Stimulated activated CD4-positive, alpha-beta T cell treated with anti-CD3 and anti-CD28 coated beads, TNF-alpha, amount 100 ng/mL, for 1 hour (primary cell): Measurements from ENCODE around the gene PXYLP1.
"Not testable (repeated sequence)": the region's sequence is repeated elsewhere in the genome, so short reads cannot be mapped to it uniquely, and the experiment has no call there.

Experiments used
- DNase-seq, 3 donors: peaks; one replicate each; pipeline ENCODE4 v3.0.0-alpha.2; 2020; ENCODE audit warnings: low read depth in 3 of 3, low spot score in 1 of 3

PXYLP1 gene

GRCh38 chr3:141291559-141292355, 60.1 kb downstream of the PXYLP1 start:
- no peak for DNase-seq

DNA sequence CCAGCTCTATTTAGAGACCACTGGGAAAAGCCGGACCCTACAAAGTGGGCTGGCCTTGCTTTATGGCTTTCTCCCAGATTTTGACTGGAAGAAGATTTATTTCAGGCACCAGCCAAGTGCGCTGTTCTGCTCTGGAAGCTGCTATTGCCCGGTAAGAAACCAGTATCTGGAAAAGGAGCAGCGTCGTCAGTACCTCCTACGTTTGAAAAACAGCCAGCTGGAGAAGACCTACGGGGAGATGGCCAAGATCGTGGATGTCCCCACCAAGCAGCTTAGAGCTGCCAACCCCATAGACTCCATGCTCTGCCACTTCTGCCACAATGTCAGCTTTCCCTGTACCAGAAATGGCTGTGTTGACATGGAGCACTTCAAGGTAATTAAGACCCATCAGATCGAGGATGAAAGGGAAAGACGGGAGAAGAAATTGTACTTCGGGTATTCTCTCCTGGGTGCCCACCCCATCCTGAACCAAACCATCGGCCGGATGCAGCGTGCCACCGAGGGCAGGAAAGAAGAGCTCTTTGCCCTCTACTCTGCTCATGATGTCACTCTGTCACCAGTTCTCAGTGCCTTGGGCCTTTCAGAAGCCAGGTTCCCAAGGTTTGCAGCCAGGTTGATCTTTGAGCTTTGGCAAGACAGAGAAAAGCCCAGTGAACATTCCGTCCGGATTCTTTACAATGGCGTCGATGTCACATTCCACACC, 60.9 kb downstream of the PXYLP1 start:
- DNase-seq = no peak

GRCh38 chr3:141294301-141294700, 62.7 kb downstream of the PXYLP1 start:
- DNase-seq = no peak

GRCh38 chr3:141294848-141295247, 63.2 kb downstream of the PXYLP1 start:
- no peak for DNase-seq

DNA sequence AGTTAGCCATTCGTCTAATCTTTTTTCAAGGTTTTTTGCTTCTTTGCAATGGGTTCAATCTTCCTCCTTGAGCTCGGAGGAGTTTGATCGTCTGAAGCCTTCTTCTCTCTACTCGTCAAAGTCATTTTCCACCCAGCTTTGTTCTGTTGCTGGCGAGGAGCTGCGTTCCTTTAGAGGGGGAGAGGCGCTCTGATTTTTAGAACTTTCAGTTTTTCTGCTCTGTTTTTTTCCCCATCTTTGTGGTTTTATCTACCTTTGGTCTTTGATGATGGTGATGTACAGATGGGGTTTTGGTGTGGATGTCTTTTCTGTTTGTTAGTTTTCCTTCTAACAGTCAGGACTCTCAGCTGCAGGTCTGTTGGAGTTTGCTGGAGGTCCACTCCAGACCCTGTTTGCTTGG, 68.8 kb downstream of the PXYLP1 start:
- not testable (repeated sequence) for DNase-seq

DNA sequence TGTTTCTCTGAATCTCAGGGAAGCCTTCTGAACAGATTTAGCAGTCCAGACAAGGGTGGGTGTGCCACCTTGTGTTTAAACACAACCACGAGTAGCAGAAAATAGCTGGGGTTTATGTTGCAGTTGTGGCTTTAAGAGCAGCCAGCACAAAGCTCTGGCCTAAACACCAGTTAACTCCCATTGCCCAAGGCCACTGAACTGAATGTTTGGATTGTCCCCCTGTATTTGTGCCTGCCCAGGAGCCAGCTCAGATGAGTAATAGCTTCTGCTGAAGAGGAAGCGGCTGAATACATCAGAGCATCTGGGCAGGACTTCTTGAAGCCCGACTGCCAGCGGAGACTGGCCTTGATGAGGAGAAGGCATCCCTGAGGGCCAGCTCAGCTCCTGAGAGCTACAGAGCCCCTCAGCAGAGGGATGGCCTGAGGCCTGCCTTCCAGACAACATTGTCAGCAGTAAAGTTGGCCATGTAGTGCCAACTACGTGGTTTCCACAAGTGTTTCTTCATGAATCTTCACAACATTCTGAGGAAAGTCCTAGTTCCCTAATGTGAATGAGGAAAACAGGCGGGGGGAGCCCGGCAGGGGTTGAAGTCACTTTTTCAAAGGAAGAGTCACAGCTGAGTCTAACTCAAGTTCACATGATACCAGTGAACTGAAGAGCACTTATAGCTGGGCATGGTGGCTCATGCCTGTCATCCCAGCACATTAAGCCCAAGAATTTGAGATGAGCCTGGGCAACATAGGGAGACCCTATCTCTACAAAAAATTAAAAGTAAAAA, 70.9 kb downstream of the PXYLP1 start:
- no peak for DNase-seq

- peak in 2 of 3 donors; percentile 34 to 39 for DNase-seq
Observed at GRCh38 chr3:141303481-141304223, 72.0 kb downstream of the PXYLP1 start.

GRCh38 chr3:141305436-141305835, 73.8 kb downstream of the PXYLP1 start:
- no peak for DNase-seq

DNA sequence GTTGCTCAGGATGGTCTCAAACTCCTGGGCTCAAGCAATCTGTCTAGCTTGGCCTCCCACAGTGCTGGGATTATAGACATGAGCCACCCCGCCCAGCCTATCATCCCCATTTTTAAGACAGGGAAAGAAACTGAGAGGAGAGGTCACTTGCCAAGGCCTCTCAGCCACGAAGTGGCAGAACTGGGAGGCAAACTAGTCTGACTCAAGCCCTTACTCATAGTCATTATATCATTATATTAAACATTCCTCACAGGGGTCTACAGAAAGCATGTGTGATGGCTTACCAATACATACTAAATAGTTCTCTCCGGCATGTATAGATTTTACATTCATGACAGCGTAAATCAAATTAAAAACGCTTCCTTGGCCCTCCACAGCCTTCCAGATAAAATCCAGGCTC, 74.7 kb downstream of the PXYLP1 start:
- no peak for DNase-seq

DNA sequence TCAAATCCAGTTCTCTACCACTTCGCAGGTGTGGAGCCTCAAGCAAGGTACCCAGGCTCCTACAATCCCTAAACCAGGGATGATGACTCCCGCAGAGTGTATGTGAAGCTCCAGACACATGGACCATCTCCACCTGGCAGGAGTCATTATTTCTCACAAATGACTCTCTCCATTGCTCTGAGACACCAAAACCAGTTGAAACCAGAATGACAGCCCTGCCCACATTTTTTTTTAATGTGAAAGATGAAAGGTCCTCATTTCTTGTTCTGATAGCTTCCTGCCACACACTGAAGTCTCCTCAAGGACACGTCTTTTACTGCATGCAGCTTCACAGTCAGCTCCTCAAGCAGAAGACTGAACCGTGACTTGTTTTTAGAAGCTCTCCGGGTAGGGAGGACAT, 75.3 kb downstream of the PXYLP1 start:
- DNase-seq = no peak

DNA sequence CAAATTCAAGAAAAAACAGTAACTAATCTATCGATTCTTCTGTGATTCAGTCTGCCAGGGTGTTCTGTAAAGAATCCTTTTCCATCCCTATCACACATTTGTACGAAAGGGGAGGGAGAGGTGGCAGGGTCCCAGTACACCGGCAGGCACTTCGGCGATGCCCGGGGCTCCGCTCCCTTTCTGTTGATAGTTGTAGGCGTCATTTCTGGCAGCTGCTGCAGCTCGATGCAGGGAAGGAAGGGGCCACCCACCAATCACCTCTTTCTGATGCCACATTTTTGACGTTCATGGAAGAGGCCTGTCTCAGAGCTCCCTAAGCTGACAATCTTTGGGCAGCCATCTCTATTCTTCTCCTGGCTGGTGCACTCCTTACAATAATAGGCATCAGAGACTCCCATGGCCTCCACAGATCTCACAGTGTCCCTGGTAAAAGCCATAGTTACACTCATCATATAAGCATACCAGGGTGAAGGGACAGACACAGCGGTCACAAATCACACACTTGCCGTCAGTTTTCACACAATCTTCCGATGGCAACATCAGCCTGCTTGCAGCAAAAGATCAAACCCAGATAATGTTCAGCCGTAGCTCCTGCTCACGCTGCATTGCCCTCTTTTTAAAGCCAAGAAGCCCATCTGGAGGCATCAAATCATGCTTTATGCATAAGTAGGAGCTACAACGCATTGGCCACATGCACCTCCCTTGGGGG, 75.9 kb downstream of the PXYLP1 start:
- no peak for DNase-seq

DNA sequence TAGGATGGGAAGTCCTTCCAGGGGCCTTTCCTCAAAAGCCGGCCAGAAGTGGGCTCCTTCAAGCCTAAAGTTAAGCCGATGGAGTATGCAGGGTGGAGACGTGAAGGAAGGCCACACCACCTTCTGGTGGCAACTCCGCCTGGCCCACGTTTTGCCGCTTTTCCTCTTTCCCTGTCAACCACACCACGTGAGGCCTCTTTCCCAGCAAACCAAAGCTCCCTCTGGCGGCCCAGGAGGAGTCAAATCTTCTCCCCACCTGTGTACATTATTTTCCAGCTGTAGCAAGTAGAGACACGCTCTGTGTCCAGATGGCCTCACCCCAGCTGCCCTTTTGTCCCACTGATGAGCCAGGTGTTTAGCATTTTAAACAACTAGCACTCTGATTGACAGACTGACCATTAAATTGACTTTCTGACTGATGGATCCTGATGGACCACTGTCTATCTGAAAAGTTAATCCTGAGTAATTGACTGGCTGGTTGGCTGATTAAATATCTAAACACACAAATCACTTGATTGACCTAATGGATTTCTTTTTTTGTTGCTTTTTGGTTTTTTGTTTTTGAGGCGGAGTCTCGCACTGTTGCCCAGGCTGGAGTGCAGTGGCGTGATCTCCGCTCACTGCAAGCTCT, 77.1 kb downstream of the PXYLP1 start:
- no peak for DNase-seq

DNA sequence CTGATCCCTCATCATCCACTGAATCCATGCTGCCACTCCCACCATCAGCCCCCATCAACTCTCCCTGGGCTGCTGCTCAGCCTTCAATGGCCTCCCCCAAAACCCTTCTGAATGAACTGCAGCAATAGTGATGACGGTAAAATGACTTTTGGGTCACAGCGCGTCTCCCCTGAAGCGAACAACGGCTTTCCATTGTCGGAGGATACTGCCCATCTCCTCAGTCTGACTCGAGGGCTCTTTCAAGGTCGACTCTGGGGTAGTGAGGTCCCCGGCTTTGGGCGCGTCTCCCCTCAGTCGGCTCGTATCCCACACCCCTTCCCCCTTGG, 79.5 kb downstream of the PXYLP1 start:
- DNase-seq = no peak

DNA sequence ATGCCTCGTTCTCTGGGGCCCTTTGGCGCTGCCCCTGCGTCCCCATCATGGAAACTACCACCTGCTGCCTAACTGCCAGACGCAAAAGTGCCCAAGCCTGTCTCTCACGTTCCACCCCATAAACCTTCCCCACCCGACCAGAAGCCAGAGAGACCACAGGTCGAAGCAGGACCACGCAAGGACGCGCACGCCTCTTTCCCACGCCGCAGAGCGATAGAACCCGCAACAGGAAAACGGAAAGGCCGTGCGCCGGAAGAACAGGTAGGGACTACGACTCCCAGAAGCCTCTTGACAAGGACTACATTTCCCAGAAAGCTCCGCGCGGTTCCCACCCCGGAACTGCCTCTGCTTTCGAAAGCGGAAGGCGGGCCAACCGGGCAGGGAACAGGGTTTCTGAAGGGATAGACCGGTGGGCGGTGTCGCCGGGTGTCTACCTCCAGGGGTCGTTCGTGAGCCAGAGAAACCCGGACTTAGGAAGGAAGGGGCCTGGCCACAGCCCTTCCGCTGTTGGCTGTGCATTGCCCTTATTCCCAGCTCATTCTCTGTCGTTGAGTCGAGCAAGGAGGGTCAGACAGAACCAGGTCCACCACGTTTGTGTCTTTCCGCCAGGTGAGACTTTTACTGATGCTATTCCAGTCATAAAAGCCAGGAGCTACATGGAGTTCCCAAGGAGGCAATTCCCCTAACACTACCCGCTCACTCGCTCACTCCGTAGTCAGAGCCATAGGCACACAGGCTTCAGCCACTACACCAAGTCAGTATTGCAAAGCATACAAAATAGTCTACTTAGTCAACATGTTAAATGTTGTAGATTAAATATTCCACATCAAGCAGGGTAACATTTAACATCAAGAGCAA, 80.1 kb downstream of the PXYLP1 start:
- peak; percentile 93 to 95 (median 94) for DNase-seq

DNA sequence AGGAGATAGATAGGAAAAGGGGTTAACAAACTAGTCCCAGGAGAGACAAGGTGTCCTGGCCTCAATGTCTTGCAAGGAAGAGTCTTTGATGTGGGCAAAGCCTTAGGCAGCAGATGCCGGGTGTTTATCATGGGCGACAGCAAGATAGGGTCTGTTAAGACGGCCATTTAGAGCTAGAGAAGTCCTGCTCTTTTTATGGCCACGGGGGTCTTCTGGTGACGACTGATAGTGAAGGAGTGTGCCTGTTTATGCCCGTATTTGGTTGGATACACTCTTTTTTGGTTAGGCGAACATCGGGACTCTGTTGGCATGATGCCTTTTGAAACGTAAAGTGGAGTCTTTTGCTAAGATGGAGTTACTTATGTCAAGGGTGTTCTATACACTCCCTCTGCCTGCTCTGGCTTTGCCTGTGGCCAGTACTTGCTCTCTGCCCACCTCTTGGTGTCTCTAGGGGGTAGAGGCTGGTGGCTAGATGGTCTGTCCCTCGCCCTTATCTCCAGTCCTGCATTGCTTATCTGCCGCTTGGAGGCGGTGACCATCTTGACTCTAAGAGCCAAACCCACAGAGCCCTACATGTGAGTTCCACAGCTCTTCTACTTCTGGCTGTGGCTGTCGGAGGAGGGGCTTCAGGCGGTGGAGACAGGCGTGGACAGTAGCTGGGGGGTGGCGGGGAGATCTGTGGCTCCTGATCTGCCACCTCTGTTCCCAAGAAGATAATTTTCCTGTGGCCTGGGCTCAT, 80.9 kb downstream of the PXYLP1 start:
- DNase-seq = no peak

GRCh38 chr3:141313093-141313683, 81.6 kb downstream of the PXYLP1 start:
- DNase-seq = no peak

DNA sequence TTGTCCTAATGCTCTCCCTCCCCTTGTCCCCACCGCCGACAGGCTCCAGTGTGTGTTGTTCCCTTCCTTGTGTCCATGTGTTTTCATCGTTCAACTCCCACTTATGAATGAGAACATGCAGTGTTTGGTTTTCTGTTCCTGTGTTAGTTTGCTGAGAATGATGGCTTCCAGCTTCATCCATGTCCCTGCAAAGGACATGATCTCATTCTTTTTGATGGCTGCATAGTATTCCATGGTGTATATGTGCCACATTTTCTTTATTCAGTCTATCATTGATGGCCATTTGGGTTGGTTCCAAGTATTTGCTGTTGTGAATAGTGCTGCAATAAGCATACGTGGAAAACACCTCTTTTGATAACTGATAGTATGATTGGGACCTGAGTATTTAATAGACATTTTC, 82.8 kb downstream of the PXYLP1 start:
- not testable (repeated sequence) for DNase-seq

- no peak for DNase-seq
Observed at GRCh38 chr3:141316851-141317250, 85.2 kb downstream of the PXYLP1 start.
